ENCODE data around the gene TBR1.
A peak's percentile ranks its signal among the peaks of the same experiment; 100 is the strongest.

Gene TBR1

GRCh38 chr2:161415987-161416707 lies at the start of gene TBR1:
TBR1 (plus strand) TSS chr2:161416297; CDS start chr2:161416411, 114 bp downstream.
- DNase-seq: peak; percentile 54

DNA sequence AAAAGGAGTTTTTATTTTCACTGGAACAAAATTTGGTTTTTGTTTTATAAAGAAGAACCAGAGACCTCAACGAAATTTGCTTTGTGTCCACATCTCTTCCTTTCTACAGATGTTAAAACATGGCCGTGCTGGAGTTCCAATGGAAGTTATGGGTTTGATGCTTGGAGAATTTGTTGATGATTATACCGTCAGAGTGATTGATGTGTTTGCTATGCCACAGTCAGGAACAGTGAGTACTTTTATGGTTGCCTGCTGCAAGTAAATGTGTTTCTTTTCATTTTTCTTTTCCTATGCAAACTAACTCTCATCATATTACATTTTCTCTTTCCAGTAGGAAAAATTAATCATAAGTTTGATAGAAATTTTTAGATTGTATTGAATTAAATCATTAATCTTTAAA lies 48.4 kb upstream of the TBR1 start:
- DNase-seq: no peak

- no peak for DNase-seq
Measured at GRCh38 chr2:161369311-161369710, 46.8 kb upstream of the TBR1 start.

GRCh38 chr2:161370981-161371380 lies 45.1 kb upstream of the TBR1 start:
- DNase-seq: no peak

- DNase-seq: no peak
Measured at GRCh38 chr2:161371869-161372268, 44.2 kb upstream of the TBR1 start.

DNA sequence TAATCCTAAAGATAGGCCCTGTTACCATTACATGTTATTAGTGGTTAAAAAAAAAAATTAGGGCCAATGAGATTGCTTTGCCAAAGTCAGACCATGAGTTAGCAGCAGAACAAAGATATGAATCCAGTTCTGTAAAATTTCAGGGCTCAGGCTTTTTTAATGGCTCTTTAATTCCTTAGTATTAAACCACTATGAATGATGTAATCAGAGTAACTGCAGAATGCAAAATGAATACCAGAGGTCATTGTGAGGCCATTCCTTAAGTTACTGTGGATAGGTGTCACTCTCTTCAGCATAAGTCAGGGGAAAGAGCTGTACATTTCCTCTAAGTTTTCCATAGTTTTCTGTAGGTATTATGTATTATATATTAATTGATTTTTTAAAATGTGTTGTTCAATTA lies 42.2 kb upstream of the TBR1 start:
- DNase-seq: no peak

DNA sequence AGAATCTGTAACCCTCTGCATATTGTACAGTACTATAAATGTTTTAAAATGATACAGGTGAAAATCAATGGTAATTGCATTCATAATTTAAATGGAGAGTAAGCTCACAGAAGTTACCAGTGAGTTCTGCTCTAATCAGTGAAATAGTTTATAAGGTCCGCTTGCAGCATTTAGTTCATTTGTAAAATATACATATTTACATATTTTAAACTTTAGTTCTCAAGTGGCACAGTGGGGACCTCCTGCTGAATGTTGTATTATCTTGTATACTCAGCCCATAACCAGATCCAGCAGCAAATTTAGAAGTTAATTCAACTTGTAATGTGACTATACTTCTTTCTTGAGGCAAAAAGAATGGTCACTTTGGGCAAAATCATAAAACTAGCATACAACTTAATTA lies 41.7 kb upstream of the TBR1 start:
- no peak for DNase-seq

- no peak for DNase-seq
Measured at GRCh38 chr2:161379740-161380139, 36.4 kb upstream of the TBR1 start.

GRCh38 chr2:161381546-161381945 lies 34.6 kb upstream of the TBR1 start:
- DNase-seq: no peak

GRCh38 chr2:161382747-161383146 lies 33.4 kb upstream of the TBR1 start:
- no peak for DNase-seq

DNA sequence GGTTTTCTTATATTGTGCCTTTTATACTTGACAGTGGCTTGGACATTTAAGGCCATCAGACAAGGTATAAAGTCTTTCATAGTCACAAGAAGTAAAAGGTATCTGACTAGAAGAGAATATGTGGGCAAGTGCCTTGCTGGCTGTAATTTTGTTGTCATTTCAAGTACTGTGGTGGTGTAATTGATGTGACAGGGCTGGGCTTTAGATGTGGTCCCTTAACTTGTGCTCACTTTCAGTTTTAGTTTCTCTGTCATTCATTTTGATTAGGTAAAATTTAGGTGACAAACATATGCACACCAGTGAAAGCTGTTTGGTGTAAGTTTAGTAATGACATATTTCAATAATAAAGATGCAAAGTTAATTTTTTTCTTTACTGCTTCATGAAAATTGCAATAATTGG lies 31.2 kb upstream of the TBR1 start:
- DNase-seq: no peak

DNA sequence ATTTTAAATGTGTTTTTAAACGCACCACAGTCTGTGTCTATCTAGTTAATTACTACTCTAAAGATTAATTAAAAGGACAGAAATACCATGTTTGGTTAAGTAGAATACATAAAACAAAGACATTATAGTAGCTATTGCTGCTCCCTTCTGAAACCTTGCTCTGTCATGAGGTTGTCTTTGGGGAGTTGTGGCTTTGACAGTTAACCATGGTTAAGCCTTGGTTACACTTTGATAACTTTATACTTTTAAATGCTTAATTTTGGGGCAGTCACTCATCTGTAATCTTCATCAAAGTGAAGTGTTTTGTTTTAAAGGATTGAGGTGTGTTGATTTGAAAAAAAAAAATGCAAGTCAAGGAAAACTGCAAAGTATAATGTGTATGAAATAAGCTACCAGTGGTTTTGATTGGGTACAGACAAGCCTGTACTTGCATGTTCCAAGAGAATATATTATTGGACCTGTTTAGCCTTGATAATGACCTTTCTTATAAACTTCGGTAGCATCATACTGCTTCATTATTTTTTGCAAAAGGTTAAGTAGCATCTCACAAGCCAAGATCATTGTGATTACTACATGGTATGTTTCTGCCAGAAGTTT lies 29.8 kb upstream of the TBR1 start:
- DNase-seq: no peak

- no peak for DNase-seq
Measured at GRCh38 chr2:161388146-161388779, 27.8 kb upstream of the TBR1 start.

- no peak for DNase-seq
Measured at GRCh38 chr2:161391737-161392506, 24.2 kb upstream of the TBR1 start.

- no peak for DNase-seq
Measured at GRCh38 chr2:161400076-161400475, 16.0 kb upstream of the TBR1 start.

DNA sequence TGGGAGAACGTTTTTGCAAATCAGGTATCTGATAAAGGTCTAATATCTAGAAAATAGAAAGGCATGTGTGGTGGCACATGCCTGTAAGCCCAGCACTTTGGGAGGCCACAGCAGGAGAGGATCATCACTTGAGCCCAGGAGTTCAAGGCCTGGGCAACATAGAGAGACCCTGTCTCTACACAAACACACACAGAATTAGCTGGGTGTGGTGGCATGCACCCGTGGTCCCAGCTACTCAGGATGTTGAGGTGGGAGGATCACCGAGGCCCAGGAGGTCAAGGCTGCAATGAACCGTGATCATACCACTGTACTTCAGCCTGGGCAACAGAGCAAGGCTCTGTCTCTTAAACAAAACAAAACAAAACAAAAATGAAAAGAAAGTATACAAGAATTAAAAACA lies 13.8 kb upstream of the TBR1 start:
- no peak for DNase-seq

DNA sequence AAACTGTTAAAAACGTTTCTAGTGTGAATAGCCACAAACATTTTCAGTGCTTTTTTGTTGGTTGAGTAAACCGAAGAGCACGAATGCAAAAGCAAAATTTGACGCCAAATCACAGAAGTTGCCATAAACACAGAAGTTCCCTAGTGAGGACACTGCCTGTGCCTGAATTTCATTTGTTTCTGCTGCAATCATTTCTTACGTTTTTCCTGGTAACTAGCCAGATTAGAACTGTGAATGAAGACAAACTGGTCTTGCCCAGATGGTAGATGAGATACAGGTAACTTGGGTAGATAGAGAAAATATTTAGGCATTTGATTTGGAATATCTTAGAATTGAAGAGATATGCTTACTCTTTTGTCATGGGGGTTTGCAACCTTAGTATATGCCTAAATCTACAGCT lies 9.8 kb upstream of the TBR1 start:
- DNase-seq: no peak

DNA sequence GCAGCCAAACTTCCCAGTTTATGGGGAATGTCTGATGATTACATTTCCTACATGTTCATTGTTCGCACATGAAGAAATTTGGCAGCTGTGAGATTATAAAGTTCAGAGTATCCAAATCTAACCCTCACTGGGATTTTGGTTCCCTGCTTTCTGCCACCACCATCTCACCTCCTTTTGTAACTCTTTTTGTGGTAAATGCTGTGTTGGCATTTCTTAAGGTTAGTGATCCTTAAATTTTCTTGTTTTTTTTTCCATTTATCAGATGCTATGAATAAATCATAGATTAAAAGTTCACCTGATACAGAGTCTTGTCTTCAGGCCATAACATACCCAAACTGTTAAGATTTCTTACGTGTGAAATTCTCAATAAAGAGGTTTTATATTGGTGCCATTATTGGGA lies 8.5 kb upstream of the TBR1 start:
- no peak for DNase-seq

GRCh38 chr2:161409308-161409907 lies 6.7 kb upstream of the TBR1 start:
- DNase-seq: no peak

GRCh38 chr2:161412346-161412745 lies 3.8 kb upstream of the TBR1 start:
- no peak for DNase-seq

- DNase-seq: no peak
Measured at GRCh38 chr2:161414042-161415033, 1.8 kb upstream of the TBR1 start.

All from NCI-H1105 (cell line).